Endothelial cell of umbilical vein (primary cell): ENCODE data around the gene APRT. TPM values are rescaled to one million over a fixed set of nuclear protein-coding genes. Genes with fewer than 3 reads are reported as not detected.

ENCODE experiments used
- BruUV-seq: library from RNA; stranded (reverse); fragments of 400-500 nt; replicated peaks from 2 replicates; lab custom pipeline; 2021; lab: Mats Ljungman, UMichigan
- CTCF ChIA-PET: fragments of 300-600, 350-600 bp; sonication (Branson Sonifier 250); formaldehyde crosslinking; loops from one replicate; lab custom pipeline; 2021; ENCODE audit warnings: antibody characterized with exemption, inconsistent platforms; lab: Charles Lee
- POLR2A ChIA-PET: fragments of 300-600, 350-600 bp; sonication (Branson Sonifier 250); formaldehyde crosslinking; loops from one replicate; lab custom pipeline; 2021; ENCODE audit warnings: antibody characterized with exemption, inconsistent platforms; lab: Charles Lee
- DNase-seq: peaks from one replicate; pipeline ENCODE4 v3.0.0-alpha.2; 2011; ENCODE audit warnings: low read depth, low spot score
- FAIRE-seq: peaks from 2 replicates; lab custom pipeline; 2011; peaks lifted over from hg19 to GRCh38; lab: Jason Lieb, UNC
- H2AFZ ChIP-seq: 2 replicates; pipeline ENCODE4 v1.6.0; 2012; ENCODE audit warnings: low read depth, low read length, control low read depth, inconsistent platforms
- H3K27ac ChIP-seq: 2 replicates; pipeline ENCODE4 v1.5.1; 2011; ENCODE audit warnings: low read depth, mild to moderate bottlenecking, control low read depth, low read length, moderate library complexity; ENCODE audit not compliant: insufficient read depth
- H3K27me3 ChIP-seq, 2 experiments: 2 replicates each; pipeline versions ENCODE4 v1.6.0 to v1.6.1; 2011; ENCODE audit warnings: low read length in 2 of 2, mixed read lengths in 1 of 2; ENCODE audit not compliant: control insufficient read depth in 2 of 2, insufficient read depth in 2 of 2
- H3K36me3 ChIP-seq, 2 experiments: 2 replicates in 1 of 2; 3 replicates in 1 of 2; pipeline ENCODE4 v1.5.1; 2011; ENCODE audit warnings: low read length in 2 of 2, mild to moderate bottlenecking in 1 of 2, moderate library complexity in 1 of 2; ENCODE audit not compliant: control insufficient read depth in 2 of 2, insufficient read depth in 2 of 2; ENCODE audit errors: extremely low read depth in 1 of 2
- H3K4me1 ChIP-seq: 3 replicates; pipeline ENCODE4 v1.5.1; 2011; ENCODE audit warnings: mild to moderate bottlenecking, low read length; ENCODE audit not compliant: control insufficient read depth, insufficient read depth; ENCODE audit errors: extremely low read depth
- H3K4me2 ChIP-seq: 2 replicates; pipeline ENCODE4 v1.6.1; 2011; ENCODE audit warnings: low read length, control low read depth, mixed read lengths; ENCODE audit not compliant: insufficient read depth
- H3K4me3 ChIP-seq, 3 experiments: fragments of 200-600 bp in 1 of 3; sonication (generic), shearing (Covaris generic) in 1 of 3; replicated peaks in 1 of 3; 2 replicates each; pipeline ENCODE4 v1.5.1; 2011 to 2016; ENCODE audit warnings: control low read depth in 3 of 3, low read length in 3 of 3, mild to moderate bottlenecking in 2 of 3, inconsistent platforms in 1 of 3, low read depth in 1 of 3, moderate library complexity in 1 of 3; ENCODE audit not compliant: insufficient read depth in 1 of 3
- H3K79me2 ChIP-seq: 2 replicates; pipeline ENCODE4 v1.6.0; 2012; ENCODE audit warnings: low read length, inconsistent platforms; ENCODE audit not compliant: control insufficient read depth, insufficient read depth
- H3K9ac ChIP-seq: replicated peaks from 2 replicates; pipeline ENCODE3; 2011; ENCODE audit warnings: low read length, control low read depth; ENCODE audit not compliant: insufficient read depth; ENCODE audit errors: extremely low read depth
- H3K9me1 ChIP-seq: replicated peaks from 3 replicates; pipeline ENCODE4 v1.6.0; 2011; ENCODE audit warnings: mild to moderate bottlenecking, low read length; ENCODE audit not compliant: control insufficient read depth, insufficient read depth; ENCODE audit errors: extremely low read depth
- H3K9me3 ChIP-seq: replicated peaks from 2 replicates; pipeline ENCODE4 v1.5.1; 2012; ENCODE audit warnings: low read length, inconsistent platforms; ENCODE audit not compliant: control insufficient read depth, insufficient read depth
- H4K20me1 ChIP-seq: replicated peaks from 2 replicates; pipeline ENCODE3; 2011; ENCODE audit warnings: mild to moderate bottlenecking, low read length; ENCODE audit not compliant: control insufficient read depth, insufficient read depth; ENCODE audit errors: extremely low read depth
- EZH2 ChIP-seq: IDR thresholded peaks from 2 replicates; pipeline ENCODE4 v1.6.1; 2012; ENCODE audit warnings: borderline replicate concordance, low read depth, mild to moderate bottlenecking, moderate library complexity, low read length, inconsistent platforms; ENCODE audit not compliant: severe bottlenecking
- FOS ChIP-seq: IDR thresholded peaks from 2 replicates; pipeline ENCODE4 v1.6.1; 2011; ENCODE audit warnings: mild to moderate bottlenecking, low read length, moderate library complexity, borderline replicate concordance; ENCODE audit not compliant: insufficient read depth
- GATA2 ChIP-seq: IDR thresholded peaks from 2 replicates; pipeline ENCODE4 v1.7.0; 2011; ENCODE audit warnings: low read depth, mild to moderate bottlenecking, moderate library complexity, mixed read lengths, low read length; ENCODE audit not compliant: insufficient read length, insufficient read depth
- JUN ChIP-seq: IDR thresholded peaks from 2 replicates; pipeline ENCODE4 v1.6.1; 2011; ENCODE audit warnings: borderline replicate concordance, low read depth; ENCODE audit not compliant: insufficient read length, insufficient read depth
- MYC ChIP-seq: IDR thresholded peaks from one replicate; pipeline ENCODE4 v1.6.1; 2011; ENCODE audit warnings: mild to moderate bottlenecking, low read depth, low read length
- POLR2A ChIP-seq: IDR thresholded peaks from 2 replicates; pipeline ENCODE4 v1.6.1; 2012; ENCODE audit warnings: low read depth, mild to moderate bottlenecking, control low read depth, low read length
- POLR2AphosphoS5 ChIP-seq: IDR thresholded peaks from 2 replicates; pipeline ENCODE4 v1.6.1; 2012; ENCODE audit warnings: low read depth, mild to moderate bottlenecking, control low read depth, low read length, moderate library complexity; ENCODE audit not compliant: insufficient read depth
- dilution Hi-C: fragments of 300-500 bp; cut with MboI; formaldehyde crosslinking; loops from one replicate; pipeline ENCODE4 v1.15.0; 2019; ENCODE audit warnings: low sequenced_read_pairs; ENCODE audit not compliant: extremely low pct_ligation_motif_present
- intact Hi-C: fragments of 100-400 bp; cut with micrococcal nuclease; formaldehyde crosslinking; loops from one replicate; pipeline ENCODE4 v1.10.0; 2022
- polyA plus RNA-seq, 4 experiments: library from polyadenylated mRNA; depleted of rRNA in 3 of 4; stranded (reverse) in 3 of 4; unstranded in 1 of 4; fragments of >200 nt; gene quantifications; 2 replicates each; pipeline versions ENCODE4 v1.2.1 to v1.2.3, GENCODE V29; 2011 to 2012; ENCODE audit warnings: missing spikeins in 1 of 4
- total RNA-seq: library from RNA; stranded (reverse); gene quantifications from 2 replicates; pipeline ENCODE4 v1.2.3, GENCODE V29; 2021
- TF ChIP-seq, protein P1 (sequence below): IDR thresholded peaks from 2 replicates; pipeline ENCODE4 v1.6.1; 2011; ENCODE audit not compliant: insufficient read depth, insufficient read length
- TF ChIP-seq, protein P2 (sequence below), 2 donors: IDR thresholded peaks; 1 replicate in 1 of 2; 2 replicates in 1 of 2; pipeline ENCODE4 v1.5.1; 2011; ENCODE audit warnings: low read length in 2 of 2, mild to moderate bottlenecking in 2 of 2, moderate library complexity in 2 of 2, control low read depth in 1 of 2, inconsistent platforms in 1 of 2, low read depth in 1 of 2; ENCODE audit not compliant: insufficient read depth in 1 of 2; ENCODE audit errors: extremely low read depth in 1 of 2

Gene APRT
- total and polyA plus RNA-seq, 2 donors (not counting 3 experiments of a cell fraction or from before 2014, with no cell fraction given): 143 to 152 TPM

- no peak overlapping the region for H3K9ac ChIP-seq
- H4K20me1 ChIP-seq: no peaks in the 10 kb centered on the region
- H2AFZ ChIP-seq: no peak overlapping the region
- dilution Hi-C loops: no loop called here
- no TSS peak for BruUV-seq
- H3K4me2 ChIP-seq: no peak overlapping the region
- TF ChIP-seq POLR2A: no peak
- TF ChIP-seq EZH2: no peak
- TF ChIP-seq POLR2AphosphoS5: no peak
- TF ChIP-seq, protein P1, sequence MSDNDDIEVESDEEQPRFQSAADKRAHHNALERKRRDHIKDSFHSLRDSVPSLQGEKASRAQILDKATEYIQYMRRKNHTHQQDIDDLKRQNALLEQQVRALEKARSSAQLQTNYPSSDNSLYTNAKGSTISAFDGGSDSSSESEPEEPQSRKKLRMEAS: no peak
- TF ChIP-seq MYC: no peak
- no peak for TF ChIP-seq GATA2
- no peaks in the 10 kb centered on the region for H3K27me3 ChIP-seq
- H3K27ac ChIP-seq: no peak overlapping the region
- no peaks in the 10 kb centered on the region for H3K9me1 ChIP-seq
- H3K9me3 ChIP-seq: no peaks in the 10 kb centered on the region
- DNase-seq (no peak), FAIRE-seq (no peak)
- no peaks in the 10 kb centered on the region for H3K4me1 ChIP-seq
- intact Hi-C loops: no loop called here
- H3K36me3 ChIP-seq: peaks cover 0 to 3% of the 10 kb centered on the region in 2 experiments
- H3K4me3 ChIP-seq: no peak overlapping the region
- H3K79me2 ChIP-seq: no peaks in the 10 kb centered on the region
- ChIA-PET POLR2A (no interaction called here), CTCF (interaction anchor here (2.5 kb wide), 1 partner anchor 39 kb away, joined by 11 read pairs; no protein-coding TSS in a partner anchor)
Measured at GRCh38 chr16:88818575-88818874, 6.8 kb upstream of the APRT start.

DNA sequence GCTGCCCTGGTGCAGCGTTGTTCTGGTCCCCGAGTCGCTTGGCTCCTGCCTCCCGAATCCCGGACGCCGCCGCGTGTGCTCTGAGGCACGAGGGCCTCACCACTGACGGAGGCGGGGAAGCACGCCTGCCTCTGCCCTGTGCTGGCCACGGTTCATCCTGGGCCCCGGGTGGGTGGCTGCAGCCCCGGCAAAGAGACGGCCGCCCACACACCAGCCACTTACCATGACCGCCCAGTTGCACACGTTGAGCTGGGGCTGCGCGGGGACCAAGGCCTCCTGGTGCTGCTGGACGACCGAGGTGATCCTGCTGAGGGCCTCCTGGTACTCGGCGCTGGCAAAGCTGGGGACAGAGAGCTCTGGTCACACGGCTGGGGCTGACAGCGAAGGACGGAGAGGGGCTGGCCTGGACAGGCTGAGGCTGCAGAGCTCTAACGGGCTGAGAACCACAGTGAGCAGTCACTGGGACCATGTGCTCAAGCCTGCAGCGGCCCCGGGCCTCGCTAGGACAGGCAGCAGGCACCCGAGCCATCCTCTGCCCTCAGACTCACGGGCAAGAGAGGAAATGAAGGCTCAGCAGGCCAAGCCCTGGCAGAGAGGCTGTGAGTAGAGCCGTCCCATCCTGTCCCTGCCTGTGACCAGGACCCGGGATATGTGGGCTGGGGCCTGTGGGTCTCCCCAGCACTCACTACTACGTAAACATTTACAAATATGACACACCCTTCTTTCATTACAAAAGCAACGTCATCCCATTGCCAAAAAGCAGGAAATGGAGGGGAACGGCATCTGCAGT, 6.3 kb upstream of the APRT start:
- Histone ChIP-seq H3K4me3 (no peak overlapping the region), H3K9ac (no peak overlapping the region), H3K4me2 (no peak overlapping the region), H3K9me3 (no peaks in the 10 kb centered on the region), H2AFZ (no peak overlapping the region), H3K27me3 (no peaks in the 10 kb centered on the region), H3K9me1 (no peaks in the 10 kb centered on the region), H3K79me2 (no peaks in the 10 kb centered on the region), H3K4me1 (no peaks in the 10 kb centered on the region), H3K27ac (no peak overlapping the region), H4K20me1 (no peaks in the 10 kb centered on the region), H3K36me3 (peaks cover 0 to 3% of the 10 kb centered on the region in 2 experiments)
- dilution Hi-C loops (no loop called here), intact Hi-C loops (no loop called here)
- no TSS peak for BruUV-seq
- ChIA-PET CTCF (interaction anchor here (0.8 to 2.5 kb wide), 2 partner anchors 40 to 349 kb away, joined by 3 to 11 read pairs; no protein-coding TSS in a partner anchor), POLR2A (no interaction called here)
- no peak for DNase-seq
- TF ChIP-seq, protein P1: no peak
- TF ChIP-seq FOS (no peak), GATA2 (no peak), POLR2A (no peak), MYC (no peak), EZH2 (no peak), JUN (no peak), POLR2AphosphoS5 (no peak)
- TF ChIP-seq, protein P2, sequence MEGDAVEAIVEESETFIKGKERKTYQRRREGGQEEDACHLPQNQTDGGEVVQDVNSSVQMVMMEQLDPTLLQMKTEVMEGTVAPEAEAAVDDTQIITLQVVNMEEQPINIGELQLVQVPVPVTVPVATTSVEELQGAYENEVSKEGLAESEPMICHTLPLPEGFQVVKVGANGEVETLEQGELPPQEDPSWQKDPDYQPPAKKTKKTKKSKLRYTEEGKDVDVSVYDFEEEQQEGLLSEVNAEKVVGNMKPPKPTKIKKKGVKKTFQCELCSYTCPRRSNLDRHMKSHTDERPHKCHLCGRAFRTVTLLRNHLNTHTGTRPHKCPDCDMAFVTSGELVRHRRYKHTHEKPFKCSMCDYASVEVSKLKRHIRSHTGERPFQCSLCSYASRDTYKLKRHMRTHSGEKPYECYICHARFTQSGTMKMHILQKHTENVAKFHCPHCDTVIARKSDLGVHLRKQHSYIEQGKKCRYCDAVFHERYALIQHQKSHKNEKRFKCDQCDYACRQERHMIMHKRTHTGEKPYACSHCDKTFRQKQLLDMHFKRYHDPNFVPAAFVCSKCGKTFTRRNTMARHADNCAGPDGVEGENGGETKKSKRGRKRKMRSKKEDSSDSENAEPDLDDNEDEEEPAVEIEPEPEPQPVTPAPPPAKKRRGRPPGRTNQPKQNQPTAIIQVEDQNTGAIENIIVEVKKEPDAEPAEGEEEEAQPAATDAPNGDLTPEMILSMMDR (IDR thresholded peaks at IDR 0.05; ENCODE audit: extremely low read depth in 1 of 2, insufficient read depth in 1 of 2, low read depth in 1 of 2, low read length in 2 of 2): no peak
- FAIRE-seq: no peak
